ENCODE measurements around the gene PRLR. TPM values are rescaled to one million over a fixed set of nuclear protein-coding genes. Genes with fewer than 3 reads are reported as not detected.

The PRLR gene
- total and polyA plus RNA-seq, 2 experiments from 2014 or later: 0.31 to 2.2 TPM

DNA sequence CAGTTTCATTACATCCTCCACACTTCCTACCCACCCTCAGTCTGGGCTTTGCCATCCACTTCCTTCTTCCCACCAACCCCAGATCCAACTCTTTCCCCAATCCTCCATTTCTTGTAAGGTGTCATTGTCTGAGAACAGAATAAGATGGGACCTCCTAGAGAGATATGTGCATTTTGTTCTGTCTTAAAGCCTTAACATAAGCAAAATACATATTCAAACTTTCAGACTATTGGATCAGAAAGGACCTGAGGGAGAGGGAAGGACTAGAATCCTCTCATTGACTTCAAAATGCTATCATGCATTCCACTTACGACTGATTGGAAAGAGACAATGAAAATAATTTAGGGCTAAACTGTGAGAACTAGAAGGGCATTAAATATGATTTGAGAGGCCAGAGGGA lies 225.5 kb downstream of the PRLR start (continued):
- TF ChIP-seq, protein P1, sequence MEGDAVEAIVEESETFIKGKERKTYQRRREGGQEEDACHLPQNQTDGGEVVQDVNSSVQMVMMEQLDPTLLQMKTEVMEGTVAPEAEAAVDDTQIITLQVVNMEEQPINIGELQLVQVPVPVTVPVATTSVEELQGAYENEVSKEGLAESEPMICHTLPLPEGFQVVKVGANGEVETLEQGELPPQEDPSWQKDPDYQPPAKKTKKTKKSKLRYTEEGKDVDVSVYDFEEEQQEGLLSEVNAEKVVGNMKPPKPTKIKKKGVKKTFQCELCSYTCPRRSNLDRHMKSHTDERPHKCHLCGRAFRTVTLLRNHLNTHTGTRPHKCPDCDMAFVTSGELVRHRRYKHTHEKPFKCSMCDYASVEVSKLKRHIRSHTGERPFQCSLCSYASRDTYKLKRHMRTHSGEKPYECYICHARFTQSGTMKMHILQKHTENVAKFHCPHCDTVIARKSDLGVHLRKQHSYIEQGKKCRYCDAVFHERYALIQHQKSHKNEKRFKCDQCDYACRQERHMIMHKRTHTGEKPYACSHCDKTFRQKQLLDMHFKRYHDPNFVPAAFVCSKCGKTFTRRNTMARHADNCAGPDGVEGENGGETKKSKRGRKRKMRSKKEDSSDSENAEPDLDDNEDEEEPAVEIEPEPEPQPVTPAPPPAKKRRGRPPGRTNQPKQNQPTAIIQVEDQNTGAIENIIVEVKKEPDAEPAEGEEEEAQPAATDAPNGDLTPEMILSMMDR (conservative IDR thresholded peaks at IDR 0.05; ENCODE audit: low read depth in 2 of 2): no peak

DNA sequence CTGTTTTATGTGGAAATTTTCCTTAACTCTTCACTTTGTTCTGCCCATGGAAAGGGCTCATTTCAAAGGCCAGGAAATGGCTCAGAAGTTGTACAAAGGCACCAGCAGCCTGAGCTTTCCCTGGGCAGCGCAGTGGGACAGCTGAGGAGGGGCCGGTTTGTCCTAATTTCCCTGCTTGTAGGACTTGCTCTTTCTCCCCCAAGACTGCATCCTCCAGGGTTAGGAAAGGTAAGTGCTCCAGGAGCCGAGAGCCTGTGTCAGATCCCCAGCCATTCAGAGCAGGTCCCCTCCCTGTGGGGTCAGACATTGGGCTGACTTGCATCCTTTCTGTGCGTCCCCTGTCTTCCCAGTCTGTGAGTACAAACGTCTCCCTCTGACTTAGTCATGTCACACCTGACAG lies 226.1 kb downstream of the PRLR start:
- Mint-ChIP-seq H3K4me3 (no peak overlapping the region), H3K9me3 (no peaks in the 10 kb centered on the region), H3K4me1 (peaks cover 14% of the 10 kb centered on the region), H3K27ac (no peak overlapping the region), H3K27me3 (ENCODE audit: insufficient read depth, low read depth, poor library complexity) (peaks cover 7% of the 10 kb centered on the region), H3K36me3 (ENCODE audit: low read depth) (no peaks in the 10 kb centered on the region)
- Histone ChIP-seq H3K4me2 (peak overlapping the region; percentile 59; the same call in 1 of the 2 replicates), H4K20me1 (replicated peaks; ENCODE audit: insufficient read depth) (no peaks in the 10 kb centered on the region), H3K79me2 (replicated peaks; ENCODE audit: insufficient read depth) (no peaks in the 10 kb centered on the region), H3F3A (replicated peaks; ENCODE audit: low read depth) (no peaks in the 10 kb centered on the region), H3K27ac (ENCODE audit: low read depth) (no peak overlapping the region), H2AFZ (peak overlapping the region; percentile 80), H3K4me3 (no peak overlapping the region), H3K36me3 (ENCODE audit: insufficient read depth) (no peaks in the 10 kb centered on the region), H3K4me1 (ENCODE audit: insufficient read depth) (peaks cover 15% of the 10 kb centered on the region), H3K9me2 (ENCODE audit: insufficient read depth) (no peaks in the 10 kb centered on the region), H3K27me3 (ENCODE audit: insufficient read depth) (no peaks in the 10 kb centered on the region)
- TF ChIP-seq JUNB (IDR thresholded peaks at IDR 0.05; ENCODE audit: unreplicated experiment) (no peak), POLR2AphosphoS5 (IDR thresholded peaks at IDR 0.05; ENCODE audit: low read depth) (no peak), STAT1 (IDR thresholded peaks at IDR 0.05; ENCODE audit: unreplicated experiment) (no peak), CREB1 (CRISPR knock-in tag; IDR thresholded peaks at IDR 0.05; ENCODE audit: low read depth) (no peak), ZNF114 (CRISPR knock-in tag; IDR thresholded peaks at IDR 0.05) (no peak), NANOG (IDR thresholded peaks at IDR 0.05; ENCODE audit: borderline replicate concordance) (peak; percentile 33; the same call in 1 of the 2 replicates), EZH2phosphoT487 (IDR thresholded peaks at IDR 0.05; ENCODE audit: unreplicated experiment) (no peak)
- TF ChIP-seq, protein P2, sequence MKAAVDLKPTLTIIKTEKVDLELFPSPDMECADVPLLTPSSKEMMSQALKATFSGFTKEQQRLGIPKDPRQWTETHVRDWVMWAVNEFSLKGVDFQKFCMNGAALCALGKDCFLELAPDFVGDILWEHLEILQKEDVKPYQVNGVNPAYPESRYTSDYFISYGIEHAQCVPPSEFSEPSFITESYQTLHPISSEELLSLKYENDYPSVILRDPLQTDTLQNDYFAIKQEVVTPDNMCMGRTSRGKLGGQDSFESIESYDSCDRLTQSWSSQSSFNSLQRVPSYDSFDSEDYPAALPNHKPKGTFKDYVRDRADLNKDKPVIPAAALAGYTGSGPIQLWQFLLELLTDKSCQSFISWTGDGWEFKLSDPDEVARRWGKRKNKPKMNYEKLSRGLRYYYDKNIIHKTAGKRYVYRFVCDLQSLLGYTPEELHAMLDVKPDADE (IDR thresholded peaks at IDR 0.05): no peak
- TF ChIP-seq, protein P3, sequence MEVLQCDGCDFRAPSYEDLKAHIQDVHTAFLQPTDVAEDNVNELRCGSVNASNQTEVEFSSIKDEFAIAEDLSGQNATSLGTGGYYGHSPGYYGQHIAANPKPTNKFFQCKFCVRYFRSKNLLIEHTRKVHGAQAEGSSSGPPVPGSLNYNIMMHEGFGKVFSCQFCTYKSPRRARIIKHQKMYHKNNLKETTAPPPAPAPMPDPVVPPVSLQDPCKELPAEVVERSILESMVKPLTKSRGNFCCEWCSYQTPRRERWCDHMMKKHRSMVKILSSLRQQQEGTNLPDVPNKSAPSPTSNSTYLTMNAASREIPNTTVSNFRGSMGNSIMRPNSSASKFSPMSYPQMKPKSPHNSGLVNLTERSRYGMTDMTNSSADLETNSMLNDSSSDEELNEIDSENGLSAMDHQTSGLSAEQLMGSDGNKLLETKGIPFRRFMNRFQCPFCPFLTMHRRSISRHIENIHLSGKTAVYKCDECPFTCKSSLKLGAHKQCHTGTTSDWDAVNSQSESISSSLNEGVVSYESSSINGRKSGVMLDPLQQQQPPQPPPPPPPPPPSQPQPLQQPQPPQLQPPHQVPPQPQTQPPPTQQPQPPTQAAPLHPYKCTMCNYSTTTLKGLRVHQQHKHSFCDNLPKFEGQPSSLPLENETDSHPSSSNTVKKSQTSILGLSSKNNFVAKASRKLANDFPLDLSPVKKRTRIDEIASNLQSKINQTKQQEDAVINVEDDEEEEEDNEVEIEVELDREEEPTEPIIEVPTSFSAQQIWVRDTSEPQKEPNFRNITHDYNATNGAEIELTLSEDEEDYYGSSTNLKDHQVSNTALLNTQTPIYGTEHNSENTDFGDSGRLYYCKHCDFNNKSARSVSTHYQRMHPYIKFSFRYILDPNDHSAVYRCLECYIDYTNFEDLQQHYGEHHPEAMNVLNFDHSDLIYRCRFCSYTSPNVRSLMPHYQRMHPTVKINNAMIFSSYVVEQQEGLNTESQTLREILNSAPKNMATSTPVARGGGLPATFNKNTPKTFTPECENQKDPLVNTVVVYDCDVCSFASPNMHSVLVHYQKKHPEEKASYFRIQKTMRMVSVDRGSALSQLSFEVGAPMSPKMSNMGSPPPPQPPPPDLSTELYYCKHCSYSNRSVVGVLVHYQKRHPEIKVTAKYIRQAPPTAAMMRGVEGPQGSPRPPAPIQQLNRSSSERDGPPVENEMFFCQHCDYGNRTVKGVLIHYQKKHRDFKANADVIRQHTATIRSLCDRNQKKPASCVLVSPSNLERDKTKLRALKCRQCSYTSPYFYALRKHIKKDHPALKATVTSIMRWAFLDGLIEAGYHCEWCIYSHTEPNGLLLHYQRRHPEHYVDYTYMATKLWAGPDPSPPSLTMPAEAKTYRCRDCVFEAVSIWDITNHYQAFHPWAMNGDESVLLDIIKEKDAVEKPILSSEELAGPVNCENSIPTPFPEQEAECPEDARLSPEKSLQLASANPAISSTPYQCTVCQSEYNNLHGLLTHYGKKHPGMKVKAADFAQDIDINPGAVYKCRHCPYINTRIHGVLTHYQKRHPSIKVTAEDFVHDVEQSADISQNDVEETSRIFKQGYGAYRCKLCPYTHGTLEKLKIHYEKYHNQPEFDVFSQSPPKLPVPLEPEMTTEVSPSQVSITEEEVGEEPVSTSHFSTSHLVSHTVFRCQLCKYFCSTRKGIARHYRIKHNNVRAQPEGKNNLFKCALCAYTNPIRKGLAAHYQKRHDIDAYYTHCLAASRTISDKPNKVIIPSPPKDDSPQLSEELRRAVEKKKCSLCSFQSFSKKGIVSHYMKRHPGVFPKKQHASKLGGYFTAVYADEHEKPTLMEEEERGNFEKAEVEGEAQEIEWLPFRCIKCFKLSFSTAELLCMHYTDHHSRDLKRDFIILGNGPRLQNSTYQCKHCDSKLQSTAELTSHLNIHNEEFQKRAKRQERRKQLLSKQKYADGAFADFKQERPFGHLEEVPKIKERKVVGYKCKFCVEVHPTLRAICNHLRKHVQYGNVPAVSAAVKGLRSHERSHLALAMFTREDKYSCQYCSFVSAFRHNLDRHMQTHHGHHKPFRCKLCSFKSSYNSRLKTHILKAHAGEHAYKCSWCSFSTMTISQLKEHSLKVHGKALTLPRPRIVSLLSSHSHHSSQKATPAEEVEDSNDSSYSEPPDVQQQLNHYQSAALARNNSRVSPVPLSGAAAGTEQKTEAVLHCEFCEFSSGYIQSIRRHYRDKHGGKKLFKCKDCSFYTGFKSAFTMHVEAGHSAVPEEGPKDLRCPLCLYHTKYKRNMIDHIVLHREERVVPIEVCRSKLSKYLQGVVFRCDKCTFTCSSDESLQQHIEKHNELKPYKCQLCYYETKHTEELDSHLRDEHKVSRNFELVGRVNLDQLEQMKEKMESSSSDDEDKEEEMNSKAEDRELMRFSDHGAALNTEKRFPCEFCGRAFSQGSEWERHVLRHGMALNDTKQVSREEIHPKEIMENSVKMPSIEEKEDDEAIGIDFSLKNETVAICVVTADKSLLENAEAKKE (CRISPR knock-in tag; IDR thresholded peaks at IDR 0.05): no peak
- ATAC-seq: peak; percentile 16; the same call in 1 of the 3 replicates
- DNase-seq (ENCODE audit: low spot score): peak; percentile 8
